GM23338 (cell line): Measurements from ENCODE around the gene LRIT1.

Experiments
- POLR2AphosphoS5 ChIP-seq: IDR thresholded peaks from 2 replicates; pipeline ENCODE4 v1.6.1; 2016; ENCODE audit warnings: antibody characterized with exemption, low read depth
- TF ChIP-seq, protein P1 (sequence below), 2 experiments: fragments of 200-600 bp in 1 of 2; sonication (generic) in 1 of 2; conservative IDR thresholded peaks; 2 replicates each; pipeline versions ENCODE4 v1.5.1 to v1.6.1; 2016 to 2017; ENCODE audit warnings: antibody characterized with exemption in 2 of 2, low read depth in 2 of 2, mild to moderate bottlenecking in 2 of 2, moderate library complexity in 1 of 2
- TF ChIP-seq, protein P2 (sequence below): IDR thresholded peaks from one replicate; pipeline ENCODE4 v1.6.1; 2018; ENCODE audit warnings: antibody characterized with exemption; ENCODE audit not compliant: unreplicated experiment
- TF ChIP-seq, protein P3 (sequence below): IDR thresholded peaks from 2 replicates; pipeline ENCODE4 v1.6.1; 2016; ENCODE audit warnings: antibody characterized with exemption

- no peak for TF ChIP-seq POLR2AphosphoS5
- TF ChIP-seq, protein P1, sequence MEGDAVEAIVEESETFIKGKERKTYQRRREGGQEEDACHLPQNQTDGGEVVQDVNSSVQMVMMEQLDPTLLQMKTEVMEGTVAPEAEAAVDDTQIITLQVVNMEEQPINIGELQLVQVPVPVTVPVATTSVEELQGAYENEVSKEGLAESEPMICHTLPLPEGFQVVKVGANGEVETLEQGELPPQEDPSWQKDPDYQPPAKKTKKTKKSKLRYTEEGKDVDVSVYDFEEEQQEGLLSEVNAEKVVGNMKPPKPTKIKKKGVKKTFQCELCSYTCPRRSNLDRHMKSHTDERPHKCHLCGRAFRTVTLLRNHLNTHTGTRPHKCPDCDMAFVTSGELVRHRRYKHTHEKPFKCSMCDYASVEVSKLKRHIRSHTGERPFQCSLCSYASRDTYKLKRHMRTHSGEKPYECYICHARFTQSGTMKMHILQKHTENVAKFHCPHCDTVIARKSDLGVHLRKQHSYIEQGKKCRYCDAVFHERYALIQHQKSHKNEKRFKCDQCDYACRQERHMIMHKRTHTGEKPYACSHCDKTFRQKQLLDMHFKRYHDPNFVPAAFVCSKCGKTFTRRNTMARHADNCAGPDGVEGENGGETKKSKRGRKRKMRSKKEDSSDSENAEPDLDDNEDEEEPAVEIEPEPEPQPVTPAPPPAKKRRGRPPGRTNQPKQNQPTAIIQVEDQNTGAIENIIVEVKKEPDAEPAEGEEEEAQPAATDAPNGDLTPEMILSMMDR (conservative IDR thresholded peaks at IDR 0.05; ENCODE audit: low read depth in 2 of 2) = no peak
- TF ChIP-seq, protein P2, sequence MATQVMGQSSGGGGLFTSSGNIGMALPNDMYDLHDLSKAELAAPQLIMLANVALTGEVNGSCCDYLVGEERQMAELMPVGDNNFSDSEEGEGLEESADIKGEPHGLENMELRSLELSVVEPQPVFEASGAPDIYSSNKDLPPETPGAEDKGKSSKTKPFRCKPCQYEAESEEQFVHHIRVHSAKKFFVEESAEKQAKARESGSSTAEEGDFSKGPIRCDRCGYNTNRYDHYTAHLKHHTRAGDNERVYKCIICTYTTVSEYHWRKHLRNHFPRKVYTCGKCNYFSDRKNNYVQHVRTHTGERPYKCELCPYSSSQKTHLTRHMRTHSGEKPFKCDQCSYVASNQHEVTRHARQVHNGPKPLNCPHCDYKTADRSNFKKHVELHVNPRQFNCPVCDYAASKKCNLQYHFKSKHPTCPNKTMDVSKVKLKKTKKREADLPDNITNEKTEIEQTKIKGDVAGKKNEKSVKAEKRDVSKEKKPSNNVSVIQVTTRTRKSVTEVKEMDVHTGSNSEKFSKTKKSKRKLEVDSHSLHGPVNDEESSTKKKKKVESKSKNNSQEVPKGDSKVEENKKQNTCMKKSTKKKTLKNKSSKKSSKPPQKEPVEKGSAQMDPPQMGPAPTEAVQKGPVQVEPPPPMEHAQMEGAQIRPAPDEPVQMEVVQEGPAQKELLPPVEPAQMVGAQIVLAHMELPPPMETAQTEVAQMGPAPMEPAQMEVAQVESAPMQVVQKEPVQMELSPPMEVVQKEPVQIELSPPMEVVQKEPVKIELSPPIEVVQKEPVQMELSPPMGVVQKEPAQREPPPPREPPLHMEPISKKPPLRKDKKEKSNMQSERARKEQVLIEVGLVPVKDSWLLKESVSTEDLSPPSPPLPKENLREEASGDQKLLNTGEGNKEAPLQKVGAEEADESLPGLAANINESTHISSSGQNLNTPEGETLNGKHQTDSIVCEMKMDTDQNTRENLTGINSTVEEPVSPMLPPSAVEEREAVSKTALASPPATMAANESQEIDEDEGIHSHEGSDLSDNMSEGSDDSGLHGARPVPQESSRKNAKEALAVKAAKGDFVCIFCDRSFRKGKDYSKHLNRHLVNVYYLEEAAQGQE = no peak
- TF ChIP-seq, protein P3, sequence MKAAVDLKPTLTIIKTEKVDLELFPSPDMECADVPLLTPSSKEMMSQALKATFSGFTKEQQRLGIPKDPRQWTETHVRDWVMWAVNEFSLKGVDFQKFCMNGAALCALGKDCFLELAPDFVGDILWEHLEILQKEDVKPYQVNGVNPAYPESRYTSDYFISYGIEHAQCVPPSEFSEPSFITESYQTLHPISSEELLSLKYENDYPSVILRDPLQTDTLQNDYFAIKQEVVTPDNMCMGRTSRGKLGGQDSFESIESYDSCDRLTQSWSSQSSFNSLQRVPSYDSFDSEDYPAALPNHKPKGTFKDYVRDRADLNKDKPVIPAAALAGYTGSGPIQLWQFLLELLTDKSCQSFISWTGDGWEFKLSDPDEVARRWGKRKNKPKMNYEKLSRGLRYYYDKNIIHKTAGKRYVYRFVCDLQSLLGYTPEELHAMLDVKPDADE = no peak
Observed at GRCh38 chr10:84227810-84228209, 13.5 kb downstream of the LRIT1 start.
